Measurements from ENCODE around the gene IQCC.
A peak's percentile ranks its signal among the peaks of the same experiment; 100 is the strongest.

IQCC gene

GRCh38 chr1:32247983-32248889, 42.8 kb downstream of the IQCC start:
- DNase-seq: peak; percentile 74 to 83
- TF ChIP-seq GATA1 (IDR thresholded peaks at IDR 0.05; ENCODE audit: low read depth, low read length) (no peak), POLR2A (IDR thresholded peaks at IDR 0.05; ENCODE audit: low read length) (no peak)

GRCh38 chr1:32249831-32250525, 44.5 kb downstream of the IQCC start:
- no peak for DNase-seq
- TF ChIP-seq GATA1 (IDR thresholded peaks at IDR 0.05; ENCODE audit: low read depth, low read length): no peak
- no peak for TF ChIP-seq POLR2A (IDR thresholded peaks at IDR 0.05; ENCODE audit: low read length)

GRCh38 chr1:32250893-32251716, 45.6 kb downstream of the IQCC start, which contains the start of gene LCK:
Gene LCK, plus strand, starts transcription at chr1:32251265. Its CDS starts 23,065 bp downstream, at chr1:32274330.
- no peak for TF ChIP-seq GATA1 (IDR thresholded peaks at IDR 0.05; ENCODE audit: low read depth, low read length)
- TF ChIP-seq POLR2A (IDR thresholded peaks at IDR 0.05; ENCODE audit: low read length): no peak

GRCh38 chr1:32255072-32256071, 49.9 kb downstream of the IQCC start:
- no peak for DNase-seq

More at GRCh38 chr1:32250893-32251716, 45.6 kb downstream of the IQCC start, which contains the start of gene LCK:
- DNase-seq: no peak

GRCh38 chr1:32256473-32257226, 51.2 kb downstream of the IQCC start:
- no peak for TF ChIP-seq GATA1 (IDR thresholded peaks at IDR 0.05; ENCODE audit: low read depth, low read length)
- TF ChIP-seq POLR2A (IDR thresholded peaks at IDR 0.05; ENCODE audit: low read length): no peak
- no peak for DNase-seq

More at GRCh38 chr1:32255072-32256071, 49.9 kb downstream of the IQCC start:
- TF ChIP-seq GATA1 (IDR thresholded peaks at IDR 0.05; ENCODE audit: low read depth, low read length) (no peak), POLR2A (IDR thresholded peaks at IDR 0.05; ENCODE audit: low read length) (no peak)

- TF ChIP-seq GATA1 (IDR thresholded peaks at IDR 0.05; ENCODE audit: low read depth, low read length) (no peak), POLR2A (IDR thresholded peaks at IDR 0.05; ENCODE audit: low read length) (no peak)
- DNase-seq: no peak
These were observed 51.7 kb downstream of the IQCC start for GRCh38 chr1:32257227-32257508.

Measured in erythroblast (primary cell).